HL-60 (cell line): Measurements from ENCODE around the gene RYK.

Experiments used
- DNase-seq, 2 experiments: peaks; one replicate each; pipeline ENCODE4 v3.0.0-alpha.2; 2010 to 2020; ENCODE audit warnings: low read depth in 1 of 2, low spot score in 1 of 2
- H3K27ac ChIP-seq: fragments of 250-450 bp; sonication (Bioruptor Pico); replicated peaks from 2 replicates; pipeline ENCODE4 v1.5.1; 2020; ENCODE audit warnings: mild to moderate bottlenecking, moderate library complexity
- H3K27me3 ChIP-seq: fragments of 250-450 bp; sonication (Bioruptor Pico); 2 replicates; pipeline ENCODE4 v1.5.1; 2021; ENCODE audit warnings: mild to moderate bottlenecking, moderate library complexity; ENCODE audit not compliant: insufficient read depth, poor library complexity, severe bottlenecking
- H3K4me3 ChIP-seq: replicated peaks from 2 replicates; pipeline ENCODE4 v1.5.1; 2011; ENCODE audit warnings: mild to moderate bottlenecking, control low read depth, low read length; ENCODE audit not compliant: insufficient read depth
- CTCF ChIP-seq: IDR thresholded peaks from one replicate; pipeline ENCODE4 v1.5.1; 2011; ENCODE audit warnings: low read length, control low read depth, inconsistent platforms; ENCODE audit not compliant: insufficient read depth
- GABPA ChIP-seq: IDR thresholded peaks from 2 replicates; pipeline ENCODE4 v1.6.1; 2012; ENCODE audit warnings: low read depth
- POLR2AphosphoS5 ChIP-seq: IDR thresholded peaks from 2 replicates; pipeline ENCODE4 v1.6.1; 2012; ENCODE audit warnings: low read depth
- SPI1 ChIP-seq: IDR thresholded peaks from 2 replicates; pipeline ENCODE4 v1.6.1; 2012; ENCODE audit warnings: low read depth, mild to moderate bottlenecking, borderline replicate concordance
- TF ChIP-seq, protein P1 (sequence below): IDR thresholded peaks from 2 replicates; pipeline ENCODE4 v1.6.1; 2012; ENCODE audit warnings: low read depth; ENCODE audit not compliant: insufficient replicate concordance

RYK gene

DNA sequence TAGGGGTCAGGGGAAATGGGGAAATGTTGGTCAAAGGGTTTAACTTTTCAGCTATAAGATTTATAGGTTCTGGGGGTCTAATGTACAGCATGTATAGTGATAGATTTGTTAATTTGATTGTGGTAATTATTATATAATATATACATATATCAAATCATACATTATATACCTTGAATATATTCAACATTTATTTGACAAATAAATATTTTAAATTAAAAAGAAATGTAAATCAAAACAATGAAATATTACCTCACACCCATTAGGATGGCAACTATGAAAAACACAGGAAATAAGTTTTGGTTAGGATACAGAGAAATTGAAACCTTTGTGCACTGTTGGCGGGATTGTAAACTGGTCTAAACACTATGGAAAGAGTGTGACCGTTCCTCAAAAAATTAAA, 135.9 kb downstream of the RYK start:
- Histone ChIP-seq H3K27me3 (no peaks in the 10 kb centered on the region), H3K4me3 (no peak overlapping the region), H3K27ac (no peak overlapping the region)
- no peak for DNase-seq
- TF ChIP-seq SPI1 (no peak), CTCF (no peak), POLR2AphosphoS5 (no peak), GABPA (no peak)
- TF ChIP-seq, protein P1, sequence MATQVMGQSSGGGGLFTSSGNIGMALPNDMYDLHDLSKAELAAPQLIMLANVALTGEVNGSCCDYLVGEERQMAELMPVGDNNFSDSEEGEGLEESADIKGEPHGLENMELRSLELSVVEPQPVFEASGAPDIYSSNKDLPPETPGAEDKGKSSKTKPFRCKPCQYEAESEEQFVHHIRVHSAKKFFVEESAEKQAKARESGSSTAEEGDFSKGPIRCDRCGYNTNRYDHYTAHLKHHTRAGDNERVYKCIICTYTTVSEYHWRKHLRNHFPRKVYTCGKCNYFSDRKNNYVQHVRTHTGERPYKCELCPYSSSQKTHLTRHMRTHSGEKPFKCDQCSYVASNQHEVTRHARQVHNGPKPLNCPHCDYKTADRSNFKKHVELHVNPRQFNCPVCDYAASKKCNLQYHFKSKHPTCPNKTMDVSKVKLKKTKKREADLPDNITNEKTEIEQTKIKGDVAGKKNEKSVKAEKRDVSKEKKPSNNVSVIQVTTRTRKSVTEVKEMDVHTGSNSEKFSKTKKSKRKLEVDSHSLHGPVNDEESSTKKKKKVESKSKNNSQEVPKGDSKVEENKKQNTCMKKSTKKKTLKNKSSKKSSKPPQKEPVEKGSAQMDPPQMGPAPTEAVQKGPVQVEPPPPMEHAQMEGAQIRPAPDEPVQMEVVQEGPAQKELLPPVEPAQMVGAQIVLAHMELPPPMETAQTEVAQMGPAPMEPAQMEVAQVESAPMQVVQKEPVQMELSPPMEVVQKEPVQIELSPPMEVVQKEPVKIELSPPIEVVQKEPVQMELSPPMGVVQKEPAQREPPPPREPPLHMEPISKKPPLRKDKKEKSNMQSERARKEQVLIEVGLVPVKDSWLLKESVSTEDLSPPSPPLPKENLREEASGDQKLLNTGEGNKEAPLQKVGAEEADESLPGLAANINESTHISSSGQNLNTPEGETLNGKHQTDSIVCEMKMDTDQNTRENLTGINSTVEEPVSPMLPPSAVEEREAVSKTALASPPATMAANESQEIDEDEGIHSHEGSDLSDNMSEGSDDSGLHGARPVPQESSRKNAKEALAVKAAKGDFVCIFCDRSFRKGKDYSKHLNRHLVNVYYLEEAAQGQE: no peak

DNA sequence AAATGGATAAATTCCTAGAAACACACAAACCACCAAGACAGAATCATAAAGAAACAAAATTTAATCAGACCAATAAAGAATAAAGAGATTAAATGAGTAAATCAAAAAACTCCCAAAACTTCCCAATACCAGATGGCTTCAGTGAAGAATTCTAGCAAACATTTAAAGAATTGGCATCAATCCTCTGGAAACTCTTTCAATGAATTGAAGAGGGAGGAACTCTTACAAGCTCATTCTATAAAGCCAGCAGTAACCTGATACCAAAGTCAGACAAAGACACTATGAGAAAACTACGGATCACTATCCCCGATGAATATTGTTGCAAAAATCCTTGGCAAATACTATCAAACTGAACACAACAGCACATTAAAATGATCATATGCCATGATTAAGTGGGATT, 139.0 kb downstream of the RYK start:
- H3K27me3 ChIP-seq: no peaks in the 10 kb centered on the region
- TF ChIP-seq SPI1: no peak
- TF ChIP-seq, protein P1: no peak
- TF ChIP-seq CTCF: no peak
- no peak for TF ChIP-seq GABPA
- no peak overlapping the region for H3K27ac ChIP-seq
- DNase-seq: no peak
- H3K4me3 ChIP-seq: no peak overlapping the region

DNA sequence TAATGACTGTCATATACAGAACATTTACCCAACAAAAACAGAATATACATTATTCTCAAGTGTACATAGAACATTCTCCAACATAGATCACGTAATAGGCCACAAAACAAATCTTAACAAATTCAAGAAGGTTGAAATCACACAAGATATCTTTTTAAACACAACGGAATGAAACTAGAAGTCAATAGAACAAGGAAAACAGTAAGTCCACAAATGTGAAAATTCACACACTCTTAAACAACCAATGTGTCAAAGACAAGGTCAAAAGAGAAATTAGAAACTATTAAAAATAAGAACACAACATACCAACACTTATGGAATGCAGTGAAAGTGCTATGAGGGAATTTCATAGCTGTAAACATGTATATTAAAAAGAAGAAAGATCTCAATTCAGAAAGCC, 139.7 kb downstream of the RYK start:
- no peak for DNase-seq
- H3K27ac ChIP-seq: no peak overlapping the region
- no peaks in the 10 kb centered on the region for H3K27me3 ChIP-seq
- H3K4me3 ChIP-seq: no peak overlapping the region
- TF ChIP-seq CTCF: no peak
- TF ChIP-seq POLR2AphosphoS5: no peak
- TF ChIP-seq GABPA: no peak
- TF ChIP-seq SPI1: no peak
- TF ChIP-seq, protein P1: no peak
